ENCODE results near the gene JUND.

The JUND gene

GRCh38 chr19:18308051-18308947 is 26.9 kb upstream of the JUND start:
- H3K4me1 ChIP-seq (ENCODE audit: insufficient read depth, insufficient read length), result peaks cover 30% of the 10 kb centered on the region
- H3K9me3 ChIP-seq (ENCODE audit: insufficient read depth, low read length), result no peaks in the 10 kb centered on the region
- no peak for TF ChIP-seq SUZ12 (IDR thresholded peaks at IDR 0.05; ENCODE audit: extremely low read depth, insufficient read depth, insufficient read length)
- TF ChIP-seq ZNF274 (IDR thresholded peaks at IDR 0.05; ENCODE audit: low read depth, low read length), result no peak
- TF ChIP-seq YY1 (IDR thresholded peaks at IDR 0.05; ENCODE audit: insufficient read depth, insufficient read length), result no peak
- peaks cover 76% of the 10 kb centered on the region for H3K36me3 ChIP-seq (ENCODE audit: insufficient read depth, insufficient read length, low read length)
- DNase-seq (ENCODE audit: low read depth, low spot score), result no peak
- peak overlapping the region; percentile 46 for H3K9ac ChIP-seq (ENCODE audit: insufficient read length, low read depth)
- no peaks in the 10 kb centered on the region for H3K27me3 ChIP-seq (ENCODE audit: insufficient read depth, insufficient read length)
- no peak overlapping the region for H3K4me3 ChIP-seq (ENCODE audit: insufficient read length, low read depth)

- Histone ChIP-seq H3K27me3 (ENCODE audit: insufficient read depth, insufficient read length) (no peaks in the 10 kb centered on the region), H3K4me1 (ENCODE audit: insufficient read depth, insufficient read length) (peaks cover 28% of the 10 kb centered on the region), H3K4me3 (ENCODE audit: insufficient read length, low read depth) (no peak overlapping the region), H3K9me3 (ENCODE audit: insufficient read depth, low read length) (no peaks in the 10 kb centered on the region), H3K36me3 (ENCODE audit: insufficient read depth, insufficient read length, low read length) (peaks cover 67% of the 10 kb centered on the region), H3K9ac (ENCODE audit: insufficient read length, low read depth) (no peak overlapping the region)
- no peak for DNase-seq (ENCODE audit: low read depth, low spot score)
- TF ChIP-seq ZNF274 (IDR thresholded peaks at IDR 0.05; ENCODE audit: low read depth, low read length) (no peak), YY1 (IDR thresholded peaks at IDR 0.05; ENCODE audit: insufficient read depth, insufficient read length) (no peak), SUZ12 (IDR thresholded peaks at IDR 0.05; ENCODE audit: extremely low read depth, insufficient read depth, insufficient read length) (no peak)
Observed at GRCh38 chr19:18307271-18307681, 25.9 kb upstream of the JUND start.

DNA sequence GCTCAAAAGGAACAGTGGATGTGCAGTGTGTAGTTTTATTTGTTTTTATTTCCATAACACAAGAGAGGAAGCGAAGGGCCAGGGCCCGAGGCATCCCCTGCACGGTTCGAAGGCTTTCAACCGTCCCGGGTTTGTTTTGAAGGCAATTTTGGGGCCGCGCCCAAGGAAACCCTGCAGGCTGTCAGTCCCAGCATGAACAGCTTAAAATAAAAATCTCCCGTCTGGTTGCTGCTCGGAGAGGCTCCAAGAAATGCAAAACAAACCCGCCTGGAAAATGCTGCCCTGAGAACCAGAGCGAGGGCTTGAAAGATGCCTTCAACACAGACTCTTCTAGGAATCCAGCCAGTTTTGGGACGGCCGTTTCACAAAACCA is 25.5 kb upstream of the JUND start:
- DNase-seq (ENCODE audit: low read depth, low spot score), result no peak
- peaks cover 63% of the 10 kb centered on the region for H3K36me3 ChIP-seq (ENCODE audit: insufficient read depth, insufficient read length, low read length)
- H3K4me3 ChIP-seq (ENCODE audit: insufficient read length, low read depth), result no peak overlapping the region
- peaks cover 28% of the 10 kb centered on the region for H3K4me1 ChIP-seq (ENCODE audit: insufficient read depth, insufficient read length)
- no peaks in the 10 kb centered on the region for H3K9me3 ChIP-seq (ENCODE audit: insufficient read depth, low read length)
- no peaks in the 10 kb centered on the region for H3K27me3 ChIP-seq (ENCODE audit: insufficient read depth, insufficient read length)
- H3K9ac ChIP-seq (ENCODE audit: insufficient read length, low read depth), result peak overlapping the region; percentile 3
- TF ChIP-seq ZNF274 (IDR thresholded peaks at IDR 0.05; ENCODE audit: low read depth, low read length) (no peak), SUZ12 (IDR thresholded peaks at IDR 0.05; ENCODE audit: extremely low read depth, insufficient read depth, insufficient read length) (no peak), YY1 (IDR thresholded peaks at IDR 0.05; ENCODE audit: insufficient read depth, insufficient read length) (no peak)

GRCh38 chr19:18306209-18306887 is 24.9 kb upstream of the JUND start:
- Histone ChIP-seq H3K27me3 (ENCODE audit: insufficient read depth, insufficient read length) (no peaks in the 10 kb centered on the region), H3K9ac (ENCODE audit: insufficient read length, low read depth) (peak overlapping the region; percentile 3), H3K4me1 (ENCODE audit: insufficient read depth, insufficient read length) (peaks cover 27% of the 10 kb centered on the region), H3K9me3 (ENCODE audit: insufficient read depth, low read length) (no peaks in the 10 kb centered on the region), H3K36me3 (ENCODE audit: insufficient read depth, insufficient read length, low read length) (peaks cover 57% of the 10 kb centered on the region), H3K4me3 (ENCODE audit: insufficient read length, low read depth) (no peak overlapping the region)
- TF ChIP-seq SUZ12 (IDR thresholded peaks at IDR 0.05; ENCODE audit: extremely low read depth, insufficient read depth, insufficient read length) (no peak), ZNF274 (IDR thresholded peaks at IDR 0.05; ENCODE audit: low read depth, low read length) (no peak), YY1 (IDR thresholded peaks at IDR 0.05; ENCODE audit: insufficient read depth, insufficient read length) (no peak)
- no peak for DNase-seq (ENCODE audit: low read depth, low spot score)

GRCh38 chr19:18304458-18305310 is 23.3 kb upstream of the JUND start:
- Histone ChIP-seq H3K4me3 (ENCODE audit: insufficient read length, low read depth) (peak overlapping the region; percentile 33), H3K4me1 (ENCODE audit: insufficient read depth, insufficient read length) (peaks cover 21% of the 10 kb centered on the region)

GRCh38 chr19:18304208-18304457 is 22.7 kb upstream of the JUND start:
- Histone ChIP-seq H3K27me3 (ENCODE audit: insufficient read depth, insufficient read length) (no peaks in the 10 kb centered on the region), H3K4me1 (ENCODE audit: insufficient read depth, insufficient read length) (peaks cover 17% of the 10 kb centered on the region), H3K9ac (ENCODE audit: insufficient read length, low read depth) (peak overlapping the region; percentile 54), H3K4me3 (ENCODE audit: insufficient read length, low read depth) (no peak overlapping the region), H3K9me3 (ENCODE audit: insufficient read depth, low read length) (no peaks in the 10 kb centered on the region), H3K36me3 (ENCODE audit: insufficient read depth, insufficient read length, low read length) (peaks cover 35% of the 10 kb centered on the region)
- no peak for DNase-seq (ENCODE audit: low read depth, low spot score)
- TF ChIP-seq YY1 (IDR thresholded peaks at IDR 0.05; ENCODE audit: insufficient read depth, insufficient read length), result no peak
- TF ChIP-seq ZNF274 (IDR thresholded peaks at IDR 0.05; ENCODE audit: low read depth, low read length), result no peak
- no peak for TF ChIP-seq SUZ12 (IDR thresholded peaks at IDR 0.05; ENCODE audit: extremely low read depth, insufficient read depth, insufficient read length)

More at GRCh38 chr19:18304458-18305310, 23.3 kb upstream of the JUND start:
- no peak for DNase-seq (ENCODE audit: low read depth, low spot score)
- H3K36me3 ChIP-seq (ENCODE audit: insufficient read depth, insufficient read length, low read length), result peaks cover 41% of the 10 kb centered on the region
- TF ChIP-seq SUZ12 (IDR thresholded peaks at IDR 0.05; ENCODE audit: extremely low read depth, insufficient read depth, insufficient read length), result no peak
- TF ChIP-seq ZNF274 (IDR thresholded peaks at IDR 0.05; ENCODE audit: low read depth, low read length), result no peak
- peak; percentile 15 for TF ChIP-seq YY1 (IDR thresholded peaks at IDR 0.05; ENCODE audit: insufficient read depth, insufficient read length)
- H3K9me3 ChIP-seq (ENCODE audit: insufficient read depth, low read length), result no peaks in the 10 kb centered on the region
- H3K9ac ChIP-seq (ENCODE audit: insufficient read length, low read depth), result peak overlapping the region; percentile 82
- H3K27me3 ChIP-seq (ENCODE audit: insufficient read depth, insufficient read length), result no peaks in the 10 kb centered on the region

Measured in NT2/D1 (cell line).